Measurements from ENCODE around the gene ANAPC2.

ANAPC2 gene

DNA sequence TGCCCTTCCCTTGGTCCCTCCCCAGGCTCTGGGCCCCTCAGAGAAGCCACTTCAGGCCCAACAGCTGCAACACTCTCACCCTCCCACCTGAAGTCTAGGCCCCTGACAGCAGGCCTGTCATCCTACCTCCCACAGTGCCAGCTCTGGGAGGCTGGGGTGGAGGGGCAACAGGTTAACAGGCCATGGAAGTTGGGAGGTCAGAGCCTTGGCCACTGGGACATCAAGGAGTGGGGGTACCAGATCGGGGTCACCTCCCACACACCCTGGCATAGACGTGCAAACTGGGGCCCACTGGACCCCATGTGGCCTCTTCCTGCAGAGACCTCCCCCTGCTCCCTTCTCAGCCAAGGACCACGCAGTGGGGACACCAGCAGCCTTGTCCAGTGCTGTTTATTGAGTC lies 2.9 kb upstream of the ANAPC2 start:
- DNase-seq, result no peak

DNA sequence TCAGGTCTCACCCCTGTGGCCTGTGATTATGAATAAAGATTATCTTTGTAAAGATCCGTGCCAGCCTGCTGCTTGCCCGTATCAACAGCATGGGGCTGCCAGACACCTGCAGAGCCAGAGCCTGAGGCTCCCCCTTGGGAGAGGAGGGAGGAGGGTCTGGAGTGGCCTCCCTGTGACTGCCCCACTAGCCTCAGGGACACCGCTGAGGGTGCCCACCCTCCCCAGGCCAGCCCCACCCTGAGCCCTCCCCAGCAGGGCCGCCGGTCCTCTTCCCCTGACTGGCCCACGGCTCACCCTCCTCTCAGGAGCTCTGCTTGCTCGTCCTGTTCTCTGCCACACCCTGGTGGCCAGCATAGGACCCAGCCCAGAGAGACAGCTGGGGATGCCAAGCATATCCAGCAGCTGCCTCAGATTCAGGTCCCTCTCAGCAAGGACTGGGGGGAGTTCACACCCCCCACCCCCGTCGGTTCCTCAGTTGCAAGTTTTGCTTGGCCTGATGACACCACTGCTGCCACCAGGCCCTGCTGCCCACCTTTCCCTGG lies 2.0 kb upstream of the ANAPC2 start:
- DNase-seq, result no peak

DNA sequence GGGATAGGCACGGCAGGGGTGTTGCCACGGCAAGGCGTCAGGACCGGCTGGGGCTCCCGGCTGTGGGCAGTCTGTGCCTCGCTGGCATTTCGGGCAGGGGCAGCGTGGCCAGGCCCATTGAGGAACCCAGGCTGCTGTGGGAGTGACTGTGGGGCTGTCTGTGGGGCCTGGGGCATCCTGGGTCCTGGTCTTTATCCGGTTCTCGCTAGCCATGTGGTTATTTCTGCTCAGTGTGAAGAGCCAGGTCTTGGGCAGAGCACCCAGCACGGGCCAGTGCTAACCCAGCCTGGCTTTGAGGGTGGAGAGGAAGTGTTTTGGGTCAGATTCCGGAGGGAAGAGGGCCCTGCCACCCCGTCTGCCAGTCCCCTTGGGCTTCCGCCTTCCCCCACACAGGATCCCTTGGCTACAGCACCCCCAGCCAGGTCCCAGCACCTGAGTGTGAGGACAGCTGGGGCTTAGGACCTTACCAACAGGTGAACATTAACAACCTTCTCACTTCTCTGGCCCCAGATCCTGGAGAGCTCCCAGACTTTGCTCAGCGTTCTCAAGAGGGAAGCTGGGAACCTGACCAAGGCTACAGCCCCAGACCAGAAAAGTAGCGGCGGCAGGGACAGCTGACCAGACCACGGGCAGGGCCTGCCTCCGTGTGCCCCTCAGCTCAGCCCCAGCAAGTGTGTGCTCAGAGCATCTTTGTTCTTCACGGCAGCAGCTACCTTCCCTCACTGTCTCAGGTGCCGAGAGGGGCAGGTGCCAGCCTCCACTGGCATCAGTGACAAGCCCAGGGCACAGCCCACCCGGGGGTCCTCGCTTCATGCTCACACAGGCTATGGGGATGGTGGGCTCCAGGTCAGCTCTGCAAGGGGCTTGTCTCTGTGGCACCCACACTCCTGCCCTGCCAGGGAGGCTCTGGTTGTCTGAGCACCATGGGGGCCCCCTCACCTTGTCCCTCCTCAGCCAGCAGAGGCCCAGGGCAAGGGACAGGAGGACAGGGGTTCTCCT lies 1.2 kb upstream of the ANAPC2 start:
- DNase-seq, result no peak

DNA sequence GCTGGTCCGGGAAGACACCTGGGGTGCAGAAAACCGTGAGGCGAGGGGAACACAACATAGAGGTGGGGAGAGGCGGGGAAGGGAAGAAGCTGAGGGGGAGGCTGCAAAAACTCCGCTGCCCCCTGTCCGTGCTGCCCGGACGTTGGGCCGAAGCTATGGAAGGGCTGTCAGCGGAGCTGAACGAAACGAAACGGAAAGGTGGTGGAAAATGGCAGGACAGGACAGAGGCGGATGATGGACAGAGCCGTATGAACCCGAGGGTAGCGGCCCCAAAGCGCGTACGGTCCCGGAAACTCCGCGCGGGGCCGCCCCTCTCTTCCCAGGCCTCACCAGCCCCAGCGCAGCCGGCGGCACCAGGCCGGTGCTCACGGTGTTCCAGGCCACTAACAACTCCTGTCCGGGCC lies 272 bp downstream of the ANAPC2 start:
- DNase-seq, result no peak

DNA sequence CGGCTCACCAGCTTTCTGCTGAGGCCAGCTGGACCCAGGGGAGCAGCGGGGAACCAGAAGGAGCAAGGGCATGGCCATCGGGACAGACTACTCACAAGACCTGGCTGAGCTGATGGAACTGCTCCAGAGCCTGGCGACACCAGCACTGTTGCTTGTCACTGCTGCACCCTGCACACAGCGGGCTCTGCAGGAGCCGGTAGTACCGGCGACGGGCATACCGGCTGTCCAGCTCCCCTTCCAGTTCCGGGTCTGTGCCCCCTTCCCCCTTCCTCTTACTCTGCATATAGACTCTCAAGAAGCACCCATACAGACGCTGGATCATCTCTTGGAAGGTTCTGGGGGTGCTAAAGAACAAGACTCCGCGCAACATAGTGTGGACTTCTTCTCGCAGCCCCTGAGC lies 974 bp downstream of the ANAPC2 start:
- no peak for DNase-seq

DNA sequence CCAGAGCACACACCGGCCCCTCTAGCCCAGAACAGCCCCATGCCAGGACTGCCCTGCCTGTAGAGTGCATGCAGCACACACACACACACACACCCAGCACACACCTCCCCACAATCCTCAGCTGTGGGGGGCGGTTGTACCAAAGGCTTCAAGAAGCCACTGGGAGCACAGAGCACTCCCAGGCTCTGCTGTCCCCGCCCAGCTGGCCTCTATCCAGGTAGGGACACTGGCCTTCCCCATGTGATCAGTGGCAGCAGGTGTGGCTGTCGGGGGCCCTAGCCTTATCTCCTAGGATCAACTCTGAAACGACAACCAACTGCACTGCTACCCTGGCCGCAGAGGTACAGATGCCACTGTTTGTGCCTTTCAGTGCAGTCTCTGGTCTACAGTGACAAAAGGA lies 2.0 kb downstream of the ANAPC2 start:
- no peak for DNase-seq

DNA sequence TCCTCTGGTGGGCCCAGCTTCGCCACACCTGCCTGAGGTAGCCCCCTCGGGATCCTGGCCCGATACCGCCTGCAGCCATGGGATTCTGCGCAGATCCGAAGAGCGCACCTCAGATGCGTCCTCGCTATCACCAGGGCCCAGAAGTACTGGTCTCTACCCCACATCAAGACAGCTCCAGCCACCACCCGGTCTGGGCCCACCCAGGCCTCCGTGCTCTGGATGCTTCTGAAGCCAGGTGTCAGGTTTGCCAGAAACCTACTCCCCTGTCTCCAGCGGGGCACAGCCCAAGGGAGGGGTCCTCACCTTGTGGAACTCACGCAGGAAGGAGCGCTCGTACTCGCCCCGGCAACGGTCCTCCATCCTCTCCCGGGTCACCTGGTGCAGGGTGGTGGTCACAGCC lies 2.4 kb downstream of the ANAPC2 start:
- no peak for DNase-seq

DNA sequence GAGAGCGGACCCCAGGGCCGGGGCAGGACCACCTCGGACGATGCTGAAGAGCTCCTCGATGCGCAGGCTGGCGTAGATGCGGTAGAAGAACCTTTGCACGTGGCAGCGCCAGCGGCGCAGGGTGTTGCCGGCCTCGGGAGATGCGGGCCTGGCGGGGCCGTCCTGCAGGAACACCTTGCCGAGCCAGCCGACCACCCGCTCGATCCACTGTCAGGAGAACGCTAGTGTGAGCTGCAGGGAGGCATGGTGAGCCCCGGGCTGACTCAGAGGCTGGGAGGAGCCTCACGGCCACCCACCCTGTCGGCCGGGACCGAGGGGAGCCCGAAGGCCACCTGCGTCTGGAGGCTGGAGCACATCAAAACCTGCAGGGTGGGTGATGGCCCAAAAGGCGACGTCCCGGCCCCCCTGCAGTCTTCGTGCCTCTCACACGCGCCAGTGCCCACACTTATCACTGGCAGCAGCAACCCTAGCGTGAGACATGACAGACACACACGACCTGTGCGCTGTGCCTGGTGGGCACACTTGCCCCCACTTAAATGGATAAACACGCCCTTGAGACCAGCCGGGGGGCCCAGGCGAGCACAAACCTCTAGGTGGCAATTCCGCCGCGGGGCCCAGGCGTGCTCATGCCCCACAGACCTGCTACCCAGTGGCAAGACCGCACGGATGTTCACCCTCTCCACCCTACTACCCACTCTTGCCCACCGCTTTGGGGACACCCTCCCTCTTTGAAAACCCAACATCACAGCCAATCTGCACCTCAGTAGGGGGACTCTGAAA lies 3.3 kb downstream of the ANAPC2 start:
- no peak for DNase-seq

DNA sequence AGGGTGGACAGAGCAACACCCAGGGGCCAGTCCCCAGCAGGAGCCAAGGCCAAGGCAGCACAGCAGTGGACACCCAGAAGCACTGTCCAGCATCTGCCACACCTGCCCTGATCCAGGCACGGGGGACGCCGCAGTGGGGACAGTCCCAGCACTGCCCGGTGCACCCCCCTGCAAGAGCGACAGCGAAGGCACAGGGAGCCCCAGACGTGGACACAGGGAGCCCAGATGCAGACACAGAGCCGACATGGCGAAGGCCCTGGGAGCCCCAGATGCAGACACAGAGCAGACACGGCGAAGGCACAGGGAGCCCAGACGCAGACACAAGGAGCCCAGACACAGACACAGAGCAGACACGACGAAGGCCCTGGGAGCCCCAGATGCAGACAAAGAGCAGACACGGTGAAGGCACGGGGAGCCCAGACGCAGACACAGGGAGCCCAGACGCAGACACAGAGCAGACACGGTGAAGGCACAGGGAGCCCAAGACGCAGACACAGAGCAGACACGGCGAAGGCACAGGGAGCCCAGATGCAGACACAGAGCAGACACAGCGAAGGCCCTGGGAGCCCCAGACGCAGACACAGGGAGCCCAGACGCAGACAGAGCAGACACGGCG lies 4.3 kb downstream of the ANAPC2 start:
- DNase-seq, result no peak

DNA sequence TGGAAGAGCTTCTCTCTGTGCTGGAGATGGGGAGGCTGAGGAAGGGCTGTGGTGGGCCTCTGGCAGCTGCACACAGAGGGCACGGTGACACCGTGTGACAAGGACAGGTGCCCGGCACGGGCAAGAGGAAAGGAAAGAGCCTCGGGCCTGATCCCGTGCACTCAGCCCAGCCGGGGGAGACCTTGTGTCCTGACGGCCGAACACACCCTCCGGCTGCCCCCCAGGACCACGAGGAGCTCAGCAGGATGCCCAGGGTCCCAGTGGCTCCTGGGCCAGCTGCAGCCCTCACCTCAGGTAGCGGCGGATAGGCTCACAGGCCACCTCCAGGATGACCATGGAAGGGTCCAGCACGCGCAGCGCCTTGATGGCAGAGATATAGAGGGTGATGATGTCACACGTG lies 5.5 kb downstream of the ANAPC2 start:
- no peak for DNase-seq

DNA sequence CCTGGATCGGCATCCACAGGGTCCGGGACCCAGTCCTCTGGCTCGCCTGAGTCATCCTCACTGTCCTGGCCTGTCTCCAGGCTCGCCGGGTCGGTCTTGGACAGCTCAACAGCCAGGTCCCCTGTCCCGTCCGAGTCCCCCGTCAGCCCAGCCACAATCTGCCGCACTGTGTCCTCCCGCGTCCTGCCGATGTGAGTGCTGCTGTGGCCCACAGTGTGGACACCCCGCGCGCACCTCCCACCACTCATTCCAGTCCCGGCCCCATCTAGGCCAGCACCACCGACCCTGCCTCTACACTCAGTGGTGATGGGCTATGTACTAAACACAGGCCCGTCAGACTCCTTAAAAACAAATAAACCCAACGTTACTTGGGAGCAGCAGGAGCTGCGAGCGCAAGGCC lies 6.7 kb downstream of the ANAPC2 start:
- no peak for DNase-seq

DNA sequence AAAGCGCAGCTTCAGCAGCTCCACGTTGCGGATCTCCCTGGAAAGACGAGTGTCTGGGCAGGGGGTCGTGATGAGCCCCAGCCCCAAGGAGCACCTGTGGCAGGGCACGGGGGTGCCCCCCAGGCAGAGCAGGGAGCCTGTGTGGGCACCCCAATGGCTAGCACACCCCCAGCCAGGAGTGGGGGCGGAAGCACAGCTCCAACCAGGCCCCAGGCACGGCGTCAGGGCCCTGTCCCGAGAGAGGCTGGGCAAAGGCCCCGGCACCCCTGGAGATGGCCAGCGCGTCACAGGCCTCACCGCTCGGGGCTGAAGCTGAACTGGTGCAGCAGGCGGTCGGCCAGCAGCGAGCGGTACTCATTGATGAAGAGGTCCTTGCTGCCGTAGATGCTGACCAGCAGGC lies 7.9 kb downstream of the ANAPC2 start:
- DNase-seq, result no peak

DNA sequence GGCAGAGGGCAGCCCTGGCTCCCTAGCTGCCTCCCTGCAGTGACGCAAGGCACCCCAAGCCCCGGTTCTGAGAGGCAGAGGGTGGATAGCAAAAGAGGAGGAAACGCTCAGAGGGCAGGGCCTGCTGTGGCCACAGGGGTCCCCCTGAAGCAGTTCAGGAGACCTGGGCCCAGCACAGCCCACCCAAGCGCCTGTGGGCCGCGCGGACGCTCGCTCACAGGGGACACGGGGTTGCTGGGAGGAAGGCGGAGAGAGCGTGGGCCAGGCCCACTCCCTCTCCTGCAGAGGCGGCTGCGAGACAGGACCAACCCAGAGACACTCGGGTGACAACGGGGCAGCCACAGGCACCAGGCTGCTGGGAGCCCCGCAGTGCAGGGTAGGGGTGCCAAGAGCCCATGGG lies 8.6 kb downstream of the ANAPC2 start:
- no peak for DNase-seq

DNA sequence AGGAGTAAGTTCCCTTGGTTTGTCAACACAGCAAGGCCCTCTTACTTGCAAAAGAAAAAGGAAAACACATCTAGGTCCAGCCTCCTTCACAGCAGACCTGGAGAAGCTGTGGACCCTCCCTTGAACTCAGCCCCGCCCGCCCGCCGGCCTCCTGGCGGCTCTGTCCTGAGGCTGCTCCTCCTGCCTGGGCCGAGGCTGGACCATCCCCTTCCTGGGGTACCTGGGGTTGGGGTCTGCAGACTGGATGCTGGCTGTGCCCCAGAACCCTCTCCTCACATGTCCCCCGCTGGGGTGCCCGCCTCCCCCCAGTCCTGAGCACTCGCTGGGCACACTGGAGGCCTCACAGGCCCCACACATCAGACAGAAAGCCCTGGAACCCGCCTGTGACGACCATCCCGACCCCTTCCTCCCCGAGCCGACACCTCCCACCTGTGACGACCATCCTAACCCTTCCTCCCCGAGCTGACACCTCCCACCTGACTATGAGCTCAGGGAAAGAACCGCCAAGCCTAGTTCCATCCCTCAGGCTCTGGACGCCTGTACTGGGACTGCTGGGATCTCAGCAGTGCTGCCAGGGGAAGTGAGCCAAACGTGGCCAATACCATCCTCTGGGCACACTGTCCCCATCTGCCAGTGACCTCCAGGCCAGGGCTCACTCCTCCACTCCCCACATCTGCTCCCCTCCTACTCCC lies 9.3 kb downstream of the ANAPC2 start:
- no peak for DNase-seq

DNA sequence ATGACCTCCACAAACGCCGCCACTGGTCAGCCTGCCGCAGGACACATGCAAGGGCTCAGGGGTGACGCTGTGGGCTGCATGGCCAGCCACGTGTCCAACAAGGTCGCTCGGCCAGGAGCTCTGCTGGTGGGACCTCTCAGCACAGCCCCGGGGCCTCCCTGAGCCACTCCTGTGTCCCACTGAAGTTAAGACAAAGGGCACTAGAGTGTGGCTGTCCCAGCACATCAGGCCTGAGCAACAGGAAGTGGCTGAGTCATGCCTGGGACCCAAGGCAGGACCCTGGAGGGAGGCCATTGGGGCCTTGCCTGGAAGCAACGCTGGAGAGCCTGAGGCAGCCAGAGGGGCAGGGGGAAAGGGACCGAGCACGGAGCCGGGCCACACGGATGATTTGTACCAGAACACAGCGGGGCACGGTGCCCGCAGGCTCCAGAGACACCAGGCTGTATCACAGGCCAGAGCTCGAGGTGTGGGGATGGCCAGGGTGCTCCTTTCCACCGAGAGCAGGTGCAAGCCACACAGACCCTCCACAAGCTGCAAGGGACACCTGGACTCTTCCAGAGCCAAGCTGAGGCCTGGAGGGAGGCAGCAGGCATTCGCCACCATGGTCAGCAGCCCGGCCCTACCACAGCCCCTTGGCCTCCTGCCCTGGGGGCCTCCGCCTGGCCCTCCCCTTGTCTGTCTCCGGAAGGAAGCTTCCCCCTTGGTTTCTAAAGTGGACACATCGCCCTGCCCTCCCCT lies 10.0 kb downstream of the ANAPC2 start:
- DNase-seq, result no peak

DNA sequence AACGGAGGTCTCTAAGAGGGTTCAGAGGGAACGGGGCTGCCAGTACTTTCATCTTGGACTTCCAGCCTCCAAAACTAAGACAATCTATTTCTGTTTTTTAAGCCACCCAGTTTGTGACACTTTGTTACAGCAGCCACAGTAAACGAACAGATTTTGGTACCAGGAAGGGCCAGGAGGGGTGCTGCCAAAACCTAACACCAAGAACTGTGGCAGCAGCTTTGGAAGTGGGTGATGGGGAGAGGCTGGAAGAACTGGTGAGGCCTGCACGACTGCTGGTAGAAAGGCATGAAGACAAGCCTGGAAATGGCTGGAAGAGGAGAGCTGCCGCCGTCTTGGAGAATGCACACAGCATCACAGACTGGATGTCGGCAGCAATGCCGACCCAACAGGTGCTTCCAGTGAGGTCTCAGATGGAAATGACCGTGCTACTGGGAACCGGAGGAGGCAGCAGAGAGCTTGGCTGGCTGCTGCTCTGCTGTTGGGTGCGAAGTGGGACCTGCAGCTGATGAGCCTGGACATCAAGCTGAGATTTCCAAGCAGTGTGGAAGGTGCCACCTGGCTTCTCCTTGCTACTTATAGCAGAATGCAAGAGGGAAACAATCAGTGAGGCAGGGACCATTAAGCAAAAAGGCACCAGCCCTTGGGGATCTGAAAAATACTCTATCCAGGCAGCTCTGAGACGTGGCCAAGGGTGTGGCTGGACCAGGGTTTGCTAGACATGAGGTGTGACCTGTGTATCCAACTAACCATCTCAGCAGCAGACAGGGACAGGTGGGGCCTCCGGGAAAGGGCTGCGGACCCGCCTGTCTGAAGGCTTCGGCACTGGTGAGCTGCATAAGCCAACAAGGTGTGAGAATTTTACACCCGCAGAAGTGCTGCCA lies 11.8 kb downstream of the ANAPC2 start:
- DNase-seq, result no peak

DNA sequence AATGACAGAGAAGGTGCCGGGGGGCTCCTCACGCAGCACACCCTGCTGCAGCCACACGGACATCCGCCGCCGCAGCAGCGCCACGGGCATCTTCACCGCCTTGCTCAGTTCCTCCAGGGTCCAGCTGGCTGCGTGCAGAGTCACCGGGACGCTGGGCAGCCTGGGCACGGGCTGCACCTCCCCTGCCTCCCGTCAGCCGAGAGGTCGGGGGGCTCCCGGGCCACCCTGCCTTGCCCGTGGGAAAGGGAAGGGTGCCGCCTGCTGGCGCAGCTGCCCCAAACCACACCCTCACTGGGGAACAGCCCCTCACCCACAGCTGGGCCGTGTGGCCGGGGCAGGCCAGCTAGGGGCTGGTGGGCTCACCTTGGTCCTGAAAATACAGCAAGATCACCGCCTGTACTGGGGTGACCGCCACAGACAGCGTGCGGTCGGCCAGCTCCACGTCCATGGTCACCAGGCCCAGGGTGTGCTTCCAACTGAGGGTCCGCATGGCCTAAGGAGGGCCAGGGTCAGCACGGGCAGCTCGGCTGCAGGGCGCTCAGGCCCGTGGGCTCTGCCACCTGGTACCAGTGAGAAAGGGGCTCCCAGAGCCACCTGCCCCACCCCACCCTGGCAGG lies 12.9 kb downstream of the ANAPC2 start:
- no peak for DNase-seq

DNA sequence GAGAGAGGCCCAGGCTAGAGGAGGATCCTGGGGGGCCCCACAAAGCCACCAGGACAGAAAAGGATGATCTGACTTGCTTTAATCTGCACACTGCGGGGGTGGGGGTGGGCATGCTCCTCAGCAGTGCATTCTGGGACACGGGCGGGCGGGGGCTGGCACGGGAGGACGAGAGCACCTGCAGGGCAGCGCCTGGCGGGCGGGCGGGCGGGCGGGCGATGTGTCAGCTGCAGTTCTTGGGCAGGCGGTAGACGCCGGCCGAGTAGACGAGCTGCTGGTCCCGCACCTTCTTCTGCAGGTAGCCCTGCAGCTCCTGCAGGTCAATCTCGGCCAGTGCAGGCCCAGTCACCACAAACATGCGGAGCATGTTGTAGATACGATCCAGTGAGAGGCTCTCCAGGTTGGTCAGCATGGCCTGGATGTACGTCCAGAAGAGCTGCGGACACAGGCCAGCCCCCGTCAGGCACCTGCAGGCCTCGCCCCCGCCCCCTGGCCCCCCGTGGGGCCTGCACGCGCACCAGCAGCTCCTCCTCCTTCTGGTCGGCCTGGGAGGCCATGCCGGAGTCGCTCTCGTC lies 13.6 kb downstream of the ANAPC2 start:
- no peak for DNase-seq

DNA sequence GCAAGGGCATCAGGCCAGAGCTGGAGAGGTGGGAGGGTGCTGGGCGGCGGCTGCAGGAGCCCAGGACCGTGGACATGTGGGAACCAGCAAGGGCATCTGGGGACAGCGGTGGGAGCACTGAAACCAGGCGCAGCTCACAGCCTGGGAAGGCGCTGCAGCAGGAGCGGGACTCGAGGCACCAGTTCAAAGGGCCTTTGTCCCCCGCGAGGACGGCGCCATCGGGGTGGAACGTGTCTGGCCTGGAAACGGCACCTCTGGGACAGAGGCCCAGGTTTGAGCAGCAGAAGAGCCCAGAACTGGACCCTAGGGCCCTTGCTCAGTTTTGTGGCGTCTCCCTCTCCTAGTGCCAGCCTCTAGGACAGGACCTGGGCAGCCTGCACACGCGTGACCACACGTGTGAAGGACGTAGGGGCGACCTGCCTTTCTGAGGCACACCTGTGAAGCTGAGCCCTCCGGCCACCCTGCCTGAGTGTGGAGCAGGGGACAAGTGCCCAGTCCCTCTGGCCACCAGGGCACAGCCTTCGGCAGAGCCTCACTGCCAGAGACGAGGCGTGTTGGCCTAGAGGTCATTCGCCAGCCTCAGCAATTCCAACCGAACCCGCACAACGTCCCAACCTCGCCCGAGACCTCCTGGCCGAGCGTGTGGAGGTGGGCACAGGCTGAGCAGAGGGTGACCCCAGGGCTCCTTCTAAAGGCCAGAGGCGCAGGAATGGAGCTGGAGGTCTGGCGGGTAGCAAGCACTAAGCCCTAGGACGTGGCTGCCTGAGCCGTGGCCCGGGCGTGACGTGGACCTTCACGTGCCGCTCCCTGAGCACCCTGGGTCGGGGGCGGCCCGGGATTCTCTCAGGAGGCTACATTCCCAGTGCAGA lies 14.3 kb downstream of the ANAPC2 start:
- no peak for DNase-seq

Measured in activated CD8-positive, alpha-beta memory T cell treated with anti-CD3 and anti-CD28 coated beads, Interleukin-2, amount 50 U/mL, for 48 hours (primary cell).